ENCODE data around the gene NTRK3.

NTRK3 gene

GRCh38 chr15:88194162-88194561 is 62.4 kb downstream of the NTRK3 start:
- no peak overlapping the region for H3K4me3 ChIP-seq (ENCODE audit: low read depth, low read length)
- in situ Hi-C loops (cut with HindIII; ENCODE audit: low sequenced_read_pairs): loop anchor here (5.0 kb wide), 1 partner anchor 53 kb away; no protein-coding TSS in a partner anchor
- no peak for DNase-seq (ENCODE audit: low read depth)
- no peak for TF ChIP-seq CTCF (IDR thresholded peaks at IDR 0.05; ENCODE audit: low read depth, low read length, missing control alignments)

GRCh38 chr15:88193415-88193814 is 63.1 kb downstream of the NTRK3 start:
- no peak for TF ChIP-seq CTCF (IDR thresholded peaks at IDR 0.05; ENCODE audit: low read depth, low read length, missing control alignments)
- in situ Hi-C loops (cut with HindIII; ENCODE audit: low sequenced_read_pairs): loop anchor here (5.0 kb wide), 1 partner anchor 54 kb away; no protein-coding TSS in a partner anchor
- H3K4me3 ChIP-seq (ENCODE audit: low read depth, low read length): no peak overlapping the region
- no peak for DNase-seq (ENCODE audit: low read depth)

- in situ Hi-C loops (cut with HindIII; ENCODE audit: low sequenced_read_pairs): loop anchor here (5.0 kb wide), 1 partner anchor 56 kb away; no protein-coding TSS in a partner anchor
- DNase-seq (ENCODE audit: low read depth): no peak
- TF ChIP-seq CTCF (IDR thresholded peaks at IDR 0.05; ENCODE audit: low read depth, low read length, missing control alignments): no peak
- H3K4me3 ChIP-seq (ENCODE audit: low read depth, low read length): no peak overlapping the region
These were observed 64.8 kb downstream of the NTRK3 start for GRCh38 chr15:88191812-88192165.

- DNase-seq (ENCODE audit: low read depth): no peak
- in situ Hi-C loops (cut with HindIII; ENCODE audit: low sequenced_read_pairs): loop anchor here (5.0 kb wide), 1 partner anchor 57 kb away; no protein-coding TSS in a partner anchor
- no peak for TF ChIP-seq CTCF (IDR thresholded peaks at IDR 0.05; ENCODE audit: low read depth, low read length, missing control alignments)
- no peak overlapping the region for H3K4me3 ChIP-seq (ENCODE audit: low read depth, low read length)
These were observed 66.3 kb downstream of the NTRK3 start for GRCh38 chr15:88190232-88190631.

GRCh38 chr15:88188300-88188699 is 68.2 kb downstream of the NTRK3 start:
- no peak overlapping the region for H3K4me3 ChIP-seq (ENCODE audit: low read depth, low read length)
- no peak for TF ChIP-seq CTCF (IDR thresholded peaks at IDR 0.05; ENCODE audit: low read depth, low read length, missing control alignments)
- DNase-seq (ENCODE audit: low read depth): no peak
- in situ Hi-C loops (cut with HindIII; ENCODE audit: low sequenced_read_pairs): no loop called here

- no peak for TF ChIP-seq CTCF (IDR thresholded peaks at IDR 0.05; ENCODE audit: low read depth, low read length, missing control alignments)
- in situ Hi-C loops (cut with HindIII; ENCODE audit: low sequenced_read_pairs): no loop called here
- no peak overlapping the region for H3K4me3 ChIP-seq (ENCODE audit: low read depth, low read length)
- no peak for DNase-seq (ENCODE audit: low read depth)
These were observed 69.3 kb downstream of the NTRK3 start for GRCh38 chr15:88187195-88187594.

- no peak overlapping the region for H3K4me3 ChIP-seq (ENCODE audit: low read depth, low read length)
- no peak for TF ChIP-seq CTCF (IDR thresholded peaks at IDR 0.05; ENCODE audit: low read depth, low read length, missing control alignments)
- in situ Hi-C loops (cut with HindIII; ENCODE audit: low sequenced_read_pairs): no loop called here
- no peak for DNase-seq (ENCODE audit: low read depth)
These were observed 71.0 kb downstream of the NTRK3 start for GRCh38 chr15:88185584-88185983.
